Breast epithelium (tissue), 3 donors: ENCODE results near the gene GOLGA8N.
"Not testable (repeated sequence)": the region's sequence is repeated elsewhere in the genome, so short reads cannot be mapped to it uniquely, and the experiment has no call there.

ENCODE experiments used
- CTCF ChIP-seq, 3 donors: fragments of 450-650 bp; IDR thresholded peaks; one replicate each; pipeline ENCODE4 v1.5.1; 2016 to 2017; ENCODE audit warnings: antibody characterized with exemption in 3 of 3, mild to moderate bottlenecking in 3 of 3, moderate library complexity in 3 of 3
- POLR2A ChIP-seq: fragments of 450-650 bp; IDR thresholded peaks from one replicate; pipeline ENCODE4 v1.6.1; 2016; ENCODE audit warnings: antibody characterized with exemption, mild to moderate bottlenecking, moderate library complexity

GRCh38 chr15:32578482-32578881, 14.8 kb upstream of the GOLGA8N start:
- not testable (repeated sequence) for TF ChIP-seq CTCF (IDR thresholded peaks at IDR 0.05); POLR2A
